RWPE2 (cell line): Measurements from ENCODE around the gene SLC16A14.

Source experiments
- ATAC-seq: fragments of 200-7000 bp; cut with Tn5 transposase; 3 replicates; pipeline ENCODE4 v1.9.1; 2021; ENCODE audit warnings: low read depth
- DNase-seq: peaks from one replicate; pipeline ENCODE4 v3.0.0-alpha.2; 2020; ENCODE audit warnings: low spot score
- H3K27ac ChIP-seq: fragments of 450-650 bp; 2 replicates; pipeline ENCODE4 v1.5.1; 2017; ENCODE audit warnings: mild to moderate bottlenecking; ENCODE audit not compliant: poor library complexity, severe bottlenecking
- H3K27me3 ChIP-seq: fragments of 250-450 bp; sonication (Bioruptor Pico); 2 replicates; pipeline ENCODE4 v1.5.1; 2021; ENCODE audit warnings: mild to moderate bottlenecking, moderate library complexity; ENCODE audit not compliant: insufficient read depth, poor library complexity, severe bottlenecking
- H3K36me3 ChIP-seq: fragments of 250-450 bp; sonication (Bioruptor Pico); 2 replicates; pipeline ENCODE4 v1.5.1; 2020; ENCODE audit warnings: low read depth, mild to moderate bottlenecking, moderate library complexity
- H3K4me1 ChIP-seq: fragments of 250-450 bp; sonication (Bioruptor Pico); 2 replicates; pipeline ENCODE4 v1.5.1; 2021; ENCODE audit warnings: mild to moderate bottlenecking, moderate library complexity; ENCODE audit not compliant: insufficient read depth, poor library complexity, severe bottlenecking
- H3K4me3 ChIP-seq: fragments of 250-450 bp; sonication (Bioruptor Pico); 2 replicates; pipeline ENCODE4 v1.5.1; 2021; ENCODE audit warnings: mild to moderate bottlenecking, moderate library complexity; ENCODE audit not compliant: severe bottlenecking
- H3K9me3 ChIP-seq: fragments of 250-450 bp; sonication (Bioruptor Pico); 2 replicates; pipeline ENCODE4 v1.5.1; 2021; ENCODE audit warnings: mild to moderate bottlenecking, moderate library complexity; ENCODE audit not compliant: severe bottlenecking
- CTCF ChIP-seq: fragments of 450-650 bp; IDR thresholded peaks from one replicate; pipeline ENCODE4 v1.5.1; 2017; ENCODE audit warnings: mild to moderate bottlenecking, moderate library complexity; ENCODE audit not compliant: poor library complexity, severe bottlenecking

Gene SLC16A14

GRCh38 chr2:230052299-230052698, 16.4 kb downstream of the SLC16A14 start:
- peaks cover 24% of the 10 kb centered on the region for H3K4me1 ChIP-seq
- no peaks in the 10 kb centered on the region for H3K9me3 ChIP-seq
- DNase-seq (no peak), ATAC-seq (no peak)
- no peak overlapping the region for H3K27ac ChIP-seq
- H3K4me3 ChIP-seq, result no peak overlapping the region
- no peaks in the 10 kb centered on the region for H3K27me3 ChIP-seq
- peaks cover 4% of the 10 kb centered on the region; the same call in 1 of the 2 replicates for H3K36me3 ChIP-seq
- no peak for TF ChIP-seq CTCF

DNA sequence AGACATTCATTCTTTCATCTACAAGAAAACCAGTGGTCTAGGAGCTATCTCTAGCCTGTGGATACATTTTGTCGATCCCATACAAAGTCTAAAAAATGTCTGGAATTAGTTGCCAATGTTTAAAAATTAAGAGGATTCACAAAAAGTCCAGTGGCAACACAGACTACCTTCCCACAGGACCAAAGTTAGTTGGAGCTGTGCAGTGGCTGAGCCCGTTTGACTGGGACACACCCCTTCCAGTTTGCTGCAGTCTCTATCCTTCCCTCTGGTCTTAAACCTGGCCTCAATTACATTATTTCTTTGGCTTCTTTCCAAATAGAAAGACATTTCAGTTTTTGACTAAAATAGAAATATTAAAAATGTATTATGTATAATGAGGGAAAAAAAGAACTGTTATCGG, 18.6 kb downstream of the SLC16A14 start:
- ATAC-seq (no peak), DNase-seq (no peak)
- H3K4me1 ChIP-seq, result peaks cover 19% of the 10 kb centered on the region
- H3K4me3 ChIP-seq, result no peak overlapping the region
- no peak for TF ChIP-seq CTCF
- no peak overlapping the region for H3K27ac ChIP-seq
- H3K27me3 ChIP-seq, result no peaks in the 10 kb centered on the region
- H3K9me3 ChIP-seq, result no peaks in the 10 kb centered on the region
- no peaks in the 10 kb centered on the region for H3K36me3 ChIP-seq

GRCh38 chr2:230048010-230048671, 20.6 kb downstream of the SLC16A14 start:
- Histone ChIP-seq H3K4me3 (no peak overlapping the region), H3K9me3 (no peaks in the 10 kb centered on the region), H3K4me1 (no peaks in the 10 kb centered on the region), H3K27ac (no peak overlapping the region), H3K36me3 (no peaks in the 10 kb centered on the region), H3K27me3 (no peaks in the 10 kb centered on the region)
- no peak for DNase-seq
- TF ChIP-seq CTCF, result no peak
- no peak for ATAC-seq

- Histone ChIP-seq H3K9me3 (no peaks in the 10 kb centered on the region), H3K36me3 (no peaks in the 10 kb centered on the region), H3K4me1 (no peaks in the 10 kb centered on the region), H3K27ac (no peak overlapping the region), H3K27me3 (no peaks in the 10 kb centered on the region), H3K4me3 (no peak overlapping the region)
- no peak for ATAC-seq
- TF ChIP-seq CTCF, result no peak
- DNase-seq, result no peak
Observed at GRCh38 chr2:230046491-230046890, 22.2 kb downstream of the SLC16A14 start.

GRCh38 chr2:230043461-230043860, 25.3 kb downstream of the SLC16A14 start:
- Histone ChIP-seq H3K9me3 (no peaks in the 10 kb centered on the region), H3K4me3 (no peak overlapping the region), H3K4me1 (no peaks in the 10 kb centered on the region), H3K27me3 (no peaks in the 10 kb centered on the region), H3K27ac (no peak overlapping the region), H3K36me3 (no peaks in the 10 kb centered on the region)
- TF ChIP-seq CTCF, result no peak
- ATAC-seq (no peak), DNase-seq (no peak)
